ENCODE data around the gene SLC66A3.
"Not testable (repeated sequence)": the region's sequence is repeated elsewhere in the genome, so short reads cannot be mapped to it uniquely, and the experiment has no call there.

The SLC66A3 gene

DNA sequence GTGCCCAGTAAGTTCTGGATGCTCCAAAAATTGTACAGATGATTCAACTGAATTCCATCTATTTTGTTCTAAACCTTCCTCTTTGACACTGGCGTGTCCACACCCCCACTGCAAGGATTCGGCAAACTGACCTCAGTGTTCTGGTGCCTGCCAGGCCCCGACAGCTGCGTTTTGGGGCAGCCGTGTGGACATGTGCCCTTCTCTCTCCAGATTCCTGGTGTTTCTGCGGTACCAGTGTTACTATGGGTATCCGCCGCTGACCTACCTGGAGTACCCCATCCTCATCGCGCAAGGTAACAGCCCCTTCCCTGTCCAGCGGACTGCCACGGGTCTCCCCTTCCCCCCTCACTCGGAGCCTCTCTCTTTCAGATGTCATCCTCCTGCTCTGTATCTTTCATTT, 5.0 kb downstream of the SLC66A3 start:
- no peak for TF ChIP-seq POLR2A (IDR thresholded peaks at IDR 0.05; ENCODE audit: low read depth, low read length)
- TF ChIP-seq SPI1 (IDR thresholded peaks at IDR 0.05; ENCODE audit: low read depth, low read length), result no peak
- TF ChIP-seq PAX5 (IDR thresholded peaks at IDR 0.05; ENCODE audit: insufficient read depth, low read length, severe bottlenecking), result no peak
- TF ChIP-seq POU2F2 (IDR thresholded peaks at IDR 0.05; ENCODE audit: low read depth, low read length), result no peak
- TF ChIP-seq TAF1 (IDR thresholded peaks at IDR 0.05; ENCODE audit: low read depth, low read length), result no peak
- TF ChIP-seq POLR2AphosphoS5 (IDR thresholded peaks at IDR 0.05; ENCODE audit: low read depth, low read length), result no peak
- DNase-seq (ENCODE audit: insufficient read length, low spot score) (no peak), FAIRE-seq (peak; percentile 5)

DNA sequence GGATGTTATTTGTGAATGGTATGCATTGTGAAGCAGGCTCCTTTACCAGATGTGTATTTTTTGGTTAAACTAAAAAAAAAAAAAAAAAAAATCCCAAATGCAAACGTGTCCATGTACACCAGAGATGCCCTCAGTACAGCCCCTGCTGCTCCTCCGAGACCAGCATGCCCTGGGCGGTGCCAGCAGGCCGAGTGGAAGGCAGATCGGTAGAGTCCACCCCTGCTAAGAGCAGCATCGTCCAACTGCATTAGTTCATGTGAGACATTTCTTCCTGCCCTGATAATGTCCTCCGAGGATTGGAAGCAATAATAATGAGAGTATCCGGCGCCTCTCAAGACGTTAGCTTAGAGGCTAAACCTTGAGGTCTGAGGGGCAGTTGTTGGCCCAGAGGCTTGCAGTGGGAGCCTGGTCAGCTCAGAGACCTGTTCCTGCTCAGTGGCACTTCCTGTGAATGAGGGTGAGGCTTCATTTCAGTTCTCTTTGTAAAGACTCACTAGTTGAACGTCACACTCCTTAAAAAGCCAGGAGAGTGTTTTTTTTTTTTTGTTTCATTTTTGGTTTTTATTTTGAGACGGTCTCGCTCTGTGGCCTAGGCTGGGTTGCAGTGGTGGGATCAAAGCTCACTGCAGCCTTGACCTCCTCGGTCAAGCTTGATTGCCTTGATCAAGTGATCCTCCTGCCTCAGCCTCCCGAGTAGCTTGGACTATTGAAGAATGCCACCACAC, 5.6 kb downstream of the SLC66A3 start:
- DNase-seq (ENCODE audit: insufficient read length, low spot score) (no peak), FAIRE-seq (no peak)
- TF ChIP-seq PAX5 (IDR thresholded peaks at IDR 0.05; ENCODE audit: insufficient read depth, low read length, severe bottlenecking), result peak; percentile 49
- TF ChIP-seq SPI1 (IDR thresholded peaks at IDR 0.05; ENCODE audit: low read depth, low read length), result 0 out of 2 replicates have a peak, but pooled peaks have one; percentile 28
- TF ChIP-seq POLR2A (IDR thresholded peaks at IDR 0.05; ENCODE audit: low read depth, low read length), result no peak
- TF ChIP-seq POLR2AphosphoS5 (IDR thresholded peaks at IDR 0.05; ENCODE audit: low read depth, low read length), result no peak
- no peak for TF ChIP-seq POU2F2 (IDR thresholded peaks at IDR 0.05; ENCODE audit: low read depth, low read length)

DNA sequence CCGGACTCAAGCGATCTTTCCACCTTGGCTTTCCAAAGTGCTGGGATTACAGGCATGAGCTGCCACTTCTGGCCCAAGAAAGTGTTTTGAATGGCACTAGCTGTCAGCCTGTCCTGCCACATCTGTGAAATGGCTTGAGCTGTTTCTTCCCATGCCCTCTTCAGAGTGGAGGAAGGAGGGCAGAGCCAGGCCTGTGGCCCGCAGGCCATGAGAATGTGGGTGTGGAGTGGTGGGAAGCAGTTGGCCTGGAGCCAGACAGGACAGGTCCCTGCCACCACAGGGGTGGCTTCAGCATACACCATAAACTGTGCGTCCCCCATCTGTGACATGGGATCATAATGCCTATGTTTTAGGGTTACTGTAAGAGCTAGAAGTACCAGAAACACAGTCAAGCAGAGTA, 6.5 kb downstream of the SLC66A3 start:
- TF ChIP-seq POU2F2 (IDR thresholded peaks at IDR 0.05; ENCODE audit: low read depth, low read length) (no peak), TAF1 (IDR thresholded peaks at IDR 0.05; ENCODE audit: low read depth, low read length) (no peak), PAX5 (IDR thresholded peaks at IDR 0.05; ENCODE audit: insufficient read depth, low read length, severe bottlenecking) (no peak), SPI1 (IDR thresholded peaks at IDR 0.05; ENCODE audit: low read depth, low read length) (no peak), POLR2AphosphoS5 (IDR thresholded peaks at IDR 0.05; ENCODE audit: low read depth, low read length) (no peak), POLR2A (IDR thresholded peaks at IDR 0.05; ENCODE audit: low read depth, low read length) (no peak)
- FAIRE-seq, result no peak
- DNase-seq (ENCODE audit: insufficient read length, low spot score), result no peak

DNA sequence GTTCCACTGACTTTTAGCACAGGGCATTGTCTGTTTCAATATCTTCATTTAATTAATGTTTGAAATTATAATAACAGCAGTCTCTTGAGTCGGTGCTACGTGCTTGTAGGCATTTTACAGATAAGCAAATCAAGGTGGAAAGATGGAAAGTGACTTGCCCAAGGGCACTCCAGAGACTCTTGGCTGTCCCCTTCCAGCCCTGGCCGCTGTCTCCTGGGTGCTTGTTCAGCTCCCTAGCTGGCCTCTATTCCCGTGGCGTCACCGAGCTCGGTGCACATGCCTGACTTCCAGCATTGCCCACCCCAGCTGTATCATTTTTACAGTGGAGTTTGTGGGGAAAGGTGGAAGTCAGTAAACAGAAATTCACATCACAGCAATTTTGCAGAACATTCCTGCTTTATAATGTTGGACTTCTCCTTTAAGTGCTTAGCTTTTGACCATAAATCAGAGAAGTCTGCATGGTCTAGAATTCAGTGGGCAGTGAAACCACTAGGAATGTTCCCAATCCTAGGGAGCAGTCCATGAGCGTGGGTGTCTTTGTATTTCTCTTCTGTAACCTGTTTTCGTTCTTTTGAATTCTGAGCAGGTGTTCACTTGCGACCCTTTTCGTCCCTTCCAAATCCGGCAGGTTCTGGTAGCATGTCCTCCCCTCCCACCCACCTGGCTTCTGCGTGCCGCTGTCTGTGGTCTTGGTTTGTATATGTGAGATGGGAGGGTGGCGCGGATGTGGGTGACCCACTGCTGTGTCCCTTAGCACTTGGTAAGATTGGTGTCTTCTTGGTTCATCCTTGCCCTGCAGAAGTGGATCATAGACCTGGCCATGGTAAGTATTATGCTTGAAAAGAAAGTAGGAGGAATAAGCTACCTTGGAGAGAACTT, 8.4 kb downstream of the SLC66A3 start:
- DNase-seq (ENCODE audit: insufficient read length, low spot score), result no peak
- TF ChIP-seq POLR2A (IDR thresholded peaks at IDR 0.05; ENCODE audit: low read depth, low read length) (no peak), POLR2AphosphoS5 (IDR thresholded peaks at IDR 0.05; ENCODE audit: low read depth, low read length) (no peak), SPI1 (IDR thresholded peaks at IDR 0.05; ENCODE audit: low read depth, low read length) (no peak), PAX5 (IDR thresholded peaks at IDR 0.05; ENCODE audit: insufficient read depth, low read length, severe bottlenecking) (no peak), POU2F2 (IDR thresholded peaks at IDR 0.05; ENCODE audit: low read depth, low read length) (no peak), TAF1 (IDR thresholded peaks at IDR 0.05; ENCODE audit: low read depth, low read length) (no peak)
- FAIRE-seq, result no peak

DNA sequence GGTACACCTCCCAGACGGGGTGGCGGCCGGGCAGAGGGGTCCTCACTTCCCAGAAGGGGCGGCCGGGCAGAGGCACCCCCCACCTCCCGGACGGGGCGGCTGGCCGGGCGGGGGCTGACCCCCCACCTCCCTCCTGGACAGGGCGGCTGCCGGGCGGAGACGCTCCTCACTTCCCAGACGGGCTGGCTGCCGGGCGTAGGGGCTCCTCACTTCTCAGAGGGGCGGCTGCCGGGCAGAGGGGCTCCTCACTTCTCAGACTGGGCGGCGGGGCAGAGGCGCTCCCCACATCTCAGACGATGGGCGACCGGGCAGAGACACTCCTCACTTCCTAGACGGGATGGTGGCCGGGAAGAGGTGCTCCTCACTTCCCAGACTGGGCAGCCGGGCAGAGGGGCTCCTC, 9.8 kb downstream of the SLC66A3 start:
- FAIRE-seq; DNase-seq (ENCODE audit: insufficient read length, low spot score): not testable (repeated sequence)

DNA sequence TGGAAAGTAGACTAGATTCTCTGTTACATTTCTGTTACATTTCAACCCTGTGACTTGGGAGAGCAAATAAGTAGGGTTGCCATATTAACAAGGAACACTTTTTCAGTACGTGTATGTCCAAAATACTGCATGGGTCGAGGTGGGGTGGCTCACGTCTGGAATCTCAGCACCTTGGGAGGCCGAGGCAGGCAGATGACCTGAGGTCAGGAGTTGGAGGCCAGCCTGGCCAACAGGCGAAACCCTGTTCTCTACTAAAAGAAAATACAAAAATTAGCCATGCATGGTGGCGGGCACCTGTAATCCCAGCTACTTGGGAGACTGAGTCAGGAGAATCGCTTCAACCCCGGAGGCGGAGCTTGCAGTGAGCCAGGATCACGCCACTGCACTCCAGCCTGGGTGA, 11.2 kb downstream of the SLC66A3 start:
- no peak for FAIRE-seq
- DNase-seq (ENCODE audit: insufficient read length, low spot score), result no peak
- no peak for TF ChIP-seq SPI1 (IDR thresholded peaks at IDR 0.05; ENCODE audit: low read depth, low read length)
- TF ChIP-seq PAX5 (IDR thresholded peaks at IDR 0.05; ENCODE audit: insufficient read depth, low read length, severe bottlenecking), result no peak
- no peak for TF ChIP-seq POLR2AphosphoS5 (IDR thresholded peaks at IDR 0.05; ENCODE audit: low read depth, low read length)
- TF ChIP-seq POU2F2 (IDR thresholded peaks at IDR 0.05; ENCODE audit: low read depth, low read length), result no peak
- no peak for TF ChIP-seq TAF1 (IDR thresholded peaks at IDR 0.05; ENCODE audit: low read depth, low read length)
- TF ChIP-seq POLR2A (IDR thresholded peaks at IDR 0.05; ENCODE audit: low read depth, low read length), result no peak

GRCh38 chr2:11168488-11168887, 13.2 kb downstream of the SLC66A3 start:
- no peak for FAIRE-seq
- no peak for DNase-seq (ENCODE audit: insufficient read length, low spot score)
- TF ChIP-seq POU2F2 (IDR thresholded peaks at IDR 0.05; ENCODE audit: low read depth, low read length) (no peak), SPI1 (IDR thresholded peaks at IDR 0.05; ENCODE audit: low read depth, low read length) (no peak), TAF1 (IDR thresholded peaks at IDR 0.05; ENCODE audit: low read depth, low read length) (no peak), POLR2AphosphoS5 (IDR thresholded peaks at IDR 0.05; ENCODE audit: low read depth, low read length) (no peak)

DNA sequence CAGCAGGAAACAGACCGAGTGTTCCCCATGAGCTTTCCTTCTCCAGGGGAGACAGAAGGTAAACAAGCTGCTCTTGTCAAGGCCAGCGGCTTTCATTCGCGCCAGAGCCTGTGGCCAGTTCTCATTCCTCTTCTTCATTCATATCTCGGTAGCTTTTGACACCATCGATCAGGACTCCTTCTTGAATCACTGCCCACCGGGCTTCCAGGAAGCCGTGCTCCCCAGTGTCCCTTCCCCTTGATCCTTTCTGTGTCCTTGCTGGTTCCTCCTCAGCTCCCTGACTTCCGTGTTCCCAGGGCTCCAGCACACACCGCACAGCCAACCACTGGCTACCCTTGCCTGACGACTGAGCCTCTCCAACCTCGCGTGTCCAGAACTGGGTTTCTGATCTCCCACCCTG, 14.1 kb downstream of the SLC66A3 start:
- DNase-seq (ENCODE audit: insufficient read length, low spot score) (no peak), FAIRE-seq (no peak)
- TF ChIP-seq POU2F2 (IDR thresholded peaks at IDR 0.05; ENCODE audit: low read depth, low read length) (no peak), POLR2AphosphoS5 (IDR thresholded peaks at IDR 0.05; ENCODE audit: low read depth, low read length) (no peak)

DNA sequence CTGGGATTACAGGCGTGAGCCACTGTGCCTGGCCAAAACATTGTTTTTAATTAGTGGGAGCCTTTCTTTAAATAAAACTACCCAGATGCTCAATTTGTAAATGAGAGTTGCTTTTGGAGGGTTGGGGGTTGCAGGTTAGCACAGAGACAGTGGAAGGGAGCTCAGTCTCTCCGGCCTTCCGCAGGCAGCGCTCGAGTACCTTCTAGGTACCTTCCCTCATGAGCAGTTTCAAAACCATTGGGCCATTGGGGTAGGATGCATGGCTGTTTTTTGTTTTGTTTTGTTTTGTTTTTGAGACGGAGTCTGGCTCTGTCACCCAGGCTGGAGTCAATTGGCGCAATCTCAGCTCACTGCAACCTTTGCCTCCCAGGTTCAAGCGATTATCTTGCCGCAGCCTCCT, 19.0 kb downstream of the SLC66A3 start:
- no peak for TF ChIP-seq POLR2AphosphoS5 (IDR thresholded peaks at IDR 0.05; ENCODE audit: low read depth, low read length)
- no peak for TF ChIP-seq POU2F2 (IDR thresholded peaks at IDR 0.05; ENCODE audit: low read depth, low read length)
- TF ChIP-seq POLR2A (IDR thresholded peaks at IDR 0.05; ENCODE audit: low read depth, low read length), result no peak
- no peak for TF ChIP-seq PAX5 (IDR thresholded peaks at IDR 0.05; ENCODE audit: insufficient read depth, low read length, severe bottlenecking)
- no peak for TF ChIP-seq SPI1 (IDR thresholded peaks at IDR 0.05; ENCODE audit: low read depth, low read length)
- TF ChIP-seq TAF1 (IDR thresholded peaks at IDR 0.05; ENCODE audit: low read depth, low read length), result no peak
- DNase-seq (ENCODE audit: insufficient read length, low spot score), result no peak
- no peak for FAIRE-seq

GRCh38 chr2:11175293-11175795, 20.1 kb downstream of the SLC66A3 start:
- TF ChIP-seq TAF1 (IDR thresholded peaks at IDR 0.05; ENCODE audit: low read depth, low read length) (no peak), PAX5 (IDR thresholded peaks at IDR 0.05; ENCODE audit: insufficient read depth, low read length, severe bottlenecking) (no peak), POU2F2 (IDR thresholded peaks at IDR 0.05; ENCODE audit: low read depth, low read length) (no peak), SPI1 (IDR thresholded peaks at IDR 0.05; ENCODE audit: low read depth, low read length) (no peak), POLR2AphosphoS5 (IDR thresholded peaks at IDR 0.05; ENCODE audit: low read depth, low read length) (no peak), POLR2A (IDR thresholded peaks at IDR 0.05; ENCODE audit: low read depth, low read length) (no peak)
- no peak for DNase-seq (ENCODE audit: insufficient read length, low spot score)
- no peak for FAIRE-seq
